ENCODE measurements around the gene HPSE2. TPM values are rescaled to one million over a fixed set of nuclear protein-coding genes. Genes with fewer than 3 reads are reported as not detected.
A peak's percentile ranks its signal among the peaks of the same experiment; 100 is the strongest.

HPSE2 gene
- total RNA-seq, 1 donor from 2014 or later: 0.10 TPM

DNA sequence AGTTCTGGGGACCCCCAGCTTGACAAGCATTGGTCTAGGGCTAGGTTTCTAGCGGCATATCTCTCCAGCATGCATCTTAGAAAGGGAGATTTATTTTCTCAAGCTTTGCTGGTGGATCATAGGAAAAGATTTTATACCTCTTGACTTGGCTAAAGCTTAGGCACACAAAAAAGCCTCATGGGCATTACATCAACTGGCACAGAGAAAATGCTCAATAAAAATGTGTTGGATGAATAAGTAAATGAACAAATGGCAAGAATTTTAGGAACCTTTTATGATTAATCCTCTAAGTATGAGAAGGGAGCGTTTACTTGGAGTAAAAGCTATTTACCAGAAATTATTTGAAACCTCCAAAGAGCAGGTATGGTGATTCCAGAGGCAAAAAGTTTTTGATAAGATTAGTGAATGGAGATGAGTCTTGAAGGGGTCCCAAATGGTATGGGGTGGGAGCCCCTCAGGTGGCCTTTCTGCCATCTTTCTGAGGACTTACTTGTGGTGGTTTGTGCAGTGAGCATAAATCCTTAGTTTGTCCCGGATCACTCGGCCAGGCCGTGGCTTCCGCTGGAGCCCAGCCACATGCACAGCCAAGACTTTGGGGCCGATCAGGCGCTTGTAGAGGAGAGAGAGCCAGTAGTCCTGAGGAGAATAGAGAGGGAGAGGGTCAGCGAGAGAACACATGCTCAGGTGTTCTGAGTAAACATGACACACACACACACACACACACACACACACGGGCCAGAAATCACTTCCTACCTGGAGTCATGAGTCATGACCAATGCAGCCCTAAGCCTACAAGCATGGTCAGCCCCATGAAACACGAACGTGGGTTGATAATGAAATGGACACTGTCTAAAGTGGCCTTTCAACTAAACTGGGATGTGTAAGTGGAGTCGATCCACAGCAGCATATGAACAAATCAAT lies 745.8 kb downstream of the HPSE2 start:
- Mint-ChIP-seq H3K4me3 (ENCODE audit: low read depth) (no peak overlapping the region), H3K4me1 (ENCODE audit: low read depth) (no peaks in the 10 kb centered on the region), H3K27me3 (no peaks in the 10 kb centered on the region), H3K9me3 (ENCODE audit: low read depth) (no peaks in the 10 kb centered on the region), H3K27ac (no peak overlapping the region), H3K36me3 (ENCODE audit: insufficient read depth) (no peaks in the 10 kb centered on the region)
- DNase-seq (ENCODE audit: low spot score, unreplicated experiment): no peak
- TF ChIP-seq, protein P1, sequence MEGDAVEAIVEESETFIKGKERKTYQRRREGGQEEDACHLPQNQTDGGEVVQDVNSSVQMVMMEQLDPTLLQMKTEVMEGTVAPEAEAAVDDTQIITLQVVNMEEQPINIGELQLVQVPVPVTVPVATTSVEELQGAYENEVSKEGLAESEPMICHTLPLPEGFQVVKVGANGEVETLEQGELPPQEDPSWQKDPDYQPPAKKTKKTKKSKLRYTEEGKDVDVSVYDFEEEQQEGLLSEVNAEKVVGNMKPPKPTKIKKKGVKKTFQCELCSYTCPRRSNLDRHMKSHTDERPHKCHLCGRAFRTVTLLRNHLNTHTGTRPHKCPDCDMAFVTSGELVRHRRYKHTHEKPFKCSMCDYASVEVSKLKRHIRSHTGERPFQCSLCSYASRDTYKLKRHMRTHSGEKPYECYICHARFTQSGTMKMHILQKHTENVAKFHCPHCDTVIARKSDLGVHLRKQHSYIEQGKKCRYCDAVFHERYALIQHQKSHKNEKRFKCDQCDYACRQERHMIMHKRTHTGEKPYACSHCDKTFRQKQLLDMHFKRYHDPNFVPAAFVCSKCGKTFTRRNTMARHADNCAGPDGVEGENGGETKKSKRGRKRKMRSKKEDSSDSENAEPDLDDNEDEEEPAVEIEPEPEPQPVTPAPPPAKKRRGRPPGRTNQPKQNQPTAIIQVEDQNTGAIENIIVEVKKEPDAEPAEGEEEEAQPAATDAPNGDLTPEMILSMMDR (IDR thresholded peaks at IDR 0.05; ENCODE audit: unreplicated experiment): no peak

DNA sequence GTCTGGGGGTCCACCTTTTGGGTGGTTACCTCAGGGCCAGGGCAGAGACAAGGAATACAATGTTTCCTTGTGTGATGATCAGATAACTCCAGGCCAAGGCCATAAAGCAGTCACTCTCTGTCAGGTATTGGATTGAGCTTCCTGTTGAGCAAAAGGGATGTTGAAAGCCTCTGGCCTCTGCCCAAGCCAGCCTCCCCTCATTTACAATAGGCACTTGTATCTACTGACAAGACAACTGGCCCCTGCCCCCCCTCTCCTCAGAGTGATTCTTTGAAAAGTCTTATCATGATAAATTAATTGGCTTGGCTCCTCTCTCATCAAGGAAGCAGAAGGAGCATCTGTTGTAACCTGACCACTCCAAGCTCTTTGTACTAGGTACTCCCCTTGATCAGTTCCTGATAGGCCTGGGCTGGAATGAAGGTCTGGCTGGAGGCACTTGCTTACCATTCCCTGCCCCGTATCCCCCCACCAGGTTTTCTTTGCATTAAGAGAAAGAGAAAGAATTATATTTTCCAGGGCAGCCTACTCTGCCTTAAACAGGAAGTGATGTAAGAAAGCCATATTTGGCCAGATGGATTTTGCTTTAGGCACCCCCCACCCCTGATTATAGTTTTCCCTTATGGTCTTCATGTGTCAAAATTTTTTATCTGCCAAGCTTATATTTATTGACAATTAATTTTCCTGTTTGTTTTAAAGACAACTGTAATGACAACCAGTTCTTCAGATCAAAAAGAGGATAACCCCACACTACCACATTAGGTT lies 746.8 kb downstream of the HPSE2 start:
- no peaks in the 10 kb centered on the region for H3K27me3 Mint-ChIP-seq
- peak overlapping the region; percentile 24 for H3K27ac Mint-ChIP-seq
- TF ChIP-seq, protein P1 (IDR thresholded peaks at IDR 0.05; ENCODE audit: unreplicated experiment): no peak
- no peak for DNase-seq (ENCODE audit: low spot score, unreplicated experiment)
- H3K4me3 Mint-ChIP-seq (ENCODE audit: low read depth): no peak overlapping the region
- no peaks in the 10 kb centered on the region for H3K9me3 Mint-ChIP-seq (ENCODE audit: low read depth)
- no peaks in the 10 kb centered on the region for H3K36me3 Mint-ChIP-seq (ENCODE audit: insufficient read depth)
- no peaks in the 10 kb centered on the region for H3K4me1 Mint-ChIP-seq (ENCODE audit: low read depth)

DNA sequence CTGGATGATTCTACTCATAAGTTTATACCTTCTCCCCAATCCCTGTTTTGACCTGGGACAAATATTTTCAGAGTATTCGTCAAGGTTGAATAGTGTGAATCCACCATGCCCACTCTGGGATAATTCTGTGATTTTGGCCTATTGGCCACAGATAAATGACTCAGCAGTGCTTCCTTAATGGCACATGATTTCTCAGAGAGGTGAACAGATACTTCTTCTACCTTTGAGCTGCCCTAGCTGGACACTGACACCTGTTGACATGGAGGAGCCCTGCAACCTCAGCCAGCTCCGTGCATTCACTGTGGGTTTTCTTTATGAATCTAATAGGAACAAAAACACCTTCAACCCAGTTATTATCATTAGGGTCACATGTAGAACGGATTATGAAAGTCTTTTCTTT lies 748.0 kb downstream of the HPSE2 start:
- H3K4me1 Mint-ChIP-seq (ENCODE audit: low read depth): no peaks in the 10 kb centered on the region
- DNase-seq (ENCODE audit: low spot score, unreplicated experiment): no peak
- H3K27ac Mint-ChIP-seq: no peak overlapping the region
- no peak overlapping the region for H3K4me3 Mint-ChIP-seq (ENCODE audit: low read depth)
- no peaks in the 10 kb centered on the region for H3K9me3 Mint-ChIP-seq (ENCODE audit: low read depth)
- H3K36me3 Mint-ChIP-seq (ENCODE audit: insufficient read depth): no peaks in the 10 kb centered on the region
- TF ChIP-seq, protein P1 (IDR thresholded peaks at IDR 0.05; ENCODE audit: unreplicated experiment): no peak
- H3K27me3 Mint-ChIP-seq: no peaks in the 10 kb centered on the region

DNA sequence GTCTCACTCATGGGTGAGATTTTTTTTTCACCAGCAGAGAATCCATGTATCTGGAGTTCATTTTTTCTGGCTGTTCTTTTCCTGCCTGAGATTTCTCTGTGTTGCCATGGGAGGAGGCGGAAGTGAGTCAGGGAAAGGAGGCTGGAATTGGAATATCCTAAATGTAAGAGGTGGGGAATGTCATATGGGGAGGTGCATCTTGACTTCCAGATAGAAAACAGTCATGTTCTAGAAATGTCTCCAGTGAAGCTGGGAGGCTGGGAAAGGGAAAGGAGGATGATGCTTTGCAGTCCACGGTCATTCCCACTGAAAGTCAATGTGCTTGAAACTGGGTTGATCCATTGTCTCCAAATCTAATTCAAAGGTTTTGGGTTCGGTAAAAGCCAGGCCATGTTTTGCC lies 749.2 kb downstream of the HPSE2 start:
- Mint-ChIP-seq H3K4me1 (ENCODE audit: low read depth) (no peaks in the 10 kb centered on the region), H3K36me3 (ENCODE audit: insufficient read depth) (no peaks in the 10 kb centered on the region), H3K27ac (no peak overlapping the region), H3K4me3 (ENCODE audit: low read depth) (no peak overlapping the region), H3K27me3 (no peaks in the 10 kb centered on the region), H3K9me3 (ENCODE audit: low read depth) (no peaks in the 10 kb centered on the region)
- DNase-seq (ENCODE audit: low spot score, unreplicated experiment): no peak
- TF ChIP-seq, protein P1 (IDR thresholded peaks at IDR 0.05; ENCODE audit: unreplicated experiment): no peak

DNA sequence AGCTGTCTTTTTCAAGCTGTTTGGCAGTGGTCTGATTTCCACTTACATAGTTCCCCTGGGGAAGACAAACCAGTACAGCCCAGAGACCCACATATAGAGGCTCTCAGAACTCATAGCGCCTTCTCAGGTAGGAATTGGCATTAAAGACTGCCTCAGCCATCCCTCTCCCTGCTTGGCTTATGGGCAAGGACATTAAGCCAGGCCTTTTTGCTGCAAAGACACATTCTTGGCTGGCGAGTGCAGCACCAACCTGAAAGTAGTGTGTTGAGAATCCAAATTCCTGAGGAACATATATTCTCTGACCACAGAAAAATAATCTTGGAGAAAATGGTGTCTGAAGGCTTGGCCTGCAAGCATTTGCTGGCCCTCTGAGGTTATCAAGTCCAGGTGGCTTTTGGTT lies 749.7 kb downstream of the HPSE2 start:
- H3K27ac Mint-ChIP-seq: no peak overlapping the region
- H3K9me3 Mint-ChIP-seq (ENCODE audit: low read depth): no peaks in the 10 kb centered on the region
- H3K36me3 Mint-ChIP-seq (ENCODE audit: insufficient read depth): no peaks in the 10 kb centered on the region
- DNase-seq (ENCODE audit: low spot score, unreplicated experiment): no peak
- H3K4me3 Mint-ChIP-seq (ENCODE audit: low read depth): no peak overlapping the region
- H3K27me3 Mint-ChIP-seq: no peaks in the 10 kb centered on the region
- no peaks in the 10 kb centered on the region for H3K4me1 Mint-ChIP-seq (ENCODE audit: low read depth)
- TF ChIP-seq, protein P1 (IDR thresholded peaks at IDR 0.05; ENCODE audit: unreplicated experiment): no peak
